Measurements from ENCODE around the gene OBSCN.

The OBSCN gene

GRCh38 chr1:228207851-228208821, at the start of gene OBSCN:
Gene OBSCN, plus strand, starts transcription at chr1:228208044. Its CDS starts 3,740 bp downstream, at chr1:228211784.
- no peak for DNase-seq (ENCODE audit: low spot score)

DNA sequence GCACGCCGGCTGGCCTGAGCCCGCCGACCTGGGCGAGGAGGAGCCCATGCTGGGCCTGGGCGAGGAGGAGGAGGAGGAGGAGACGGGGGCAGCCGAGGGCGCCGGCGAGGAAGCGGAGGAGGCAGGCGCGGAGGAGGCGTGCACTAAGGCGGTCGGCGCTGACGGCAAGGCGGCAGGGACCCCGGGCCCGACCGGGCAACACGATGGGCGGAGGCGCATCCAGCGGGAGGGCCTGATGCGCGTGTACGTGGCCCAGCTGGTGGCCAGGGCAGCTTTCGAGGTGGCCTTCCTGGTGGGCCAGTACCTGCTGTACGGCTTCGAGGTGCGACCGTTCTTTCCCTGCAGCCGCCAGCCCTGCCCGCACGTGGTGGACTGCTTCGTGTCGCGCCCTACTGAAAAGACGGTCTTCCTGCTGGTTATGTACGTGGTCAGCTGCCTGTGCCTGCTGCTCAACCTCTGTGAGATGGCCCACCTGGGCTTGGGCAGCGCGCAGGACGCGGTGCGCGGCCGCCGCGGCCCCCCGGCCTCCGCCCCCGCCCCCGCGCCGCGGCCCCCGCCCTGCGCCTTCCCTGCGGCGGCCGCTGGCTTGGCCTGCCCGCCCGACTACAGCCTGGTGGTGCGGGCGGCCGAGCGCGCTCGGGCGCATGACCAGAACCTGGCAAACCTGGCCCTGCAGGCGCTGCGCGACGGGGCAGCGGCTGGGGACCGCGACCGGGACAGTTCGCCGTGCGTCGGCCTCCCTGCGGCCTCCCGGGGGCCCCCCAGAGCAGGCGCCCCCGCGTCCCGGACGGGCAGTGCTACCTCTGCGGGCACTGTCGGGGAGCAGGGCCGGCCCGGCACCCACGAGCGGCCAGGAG, 49.5 kb upstream of the OBSCN start:
- DNase-seq (ENCODE audit: low spot score), result no peak

DNA sequence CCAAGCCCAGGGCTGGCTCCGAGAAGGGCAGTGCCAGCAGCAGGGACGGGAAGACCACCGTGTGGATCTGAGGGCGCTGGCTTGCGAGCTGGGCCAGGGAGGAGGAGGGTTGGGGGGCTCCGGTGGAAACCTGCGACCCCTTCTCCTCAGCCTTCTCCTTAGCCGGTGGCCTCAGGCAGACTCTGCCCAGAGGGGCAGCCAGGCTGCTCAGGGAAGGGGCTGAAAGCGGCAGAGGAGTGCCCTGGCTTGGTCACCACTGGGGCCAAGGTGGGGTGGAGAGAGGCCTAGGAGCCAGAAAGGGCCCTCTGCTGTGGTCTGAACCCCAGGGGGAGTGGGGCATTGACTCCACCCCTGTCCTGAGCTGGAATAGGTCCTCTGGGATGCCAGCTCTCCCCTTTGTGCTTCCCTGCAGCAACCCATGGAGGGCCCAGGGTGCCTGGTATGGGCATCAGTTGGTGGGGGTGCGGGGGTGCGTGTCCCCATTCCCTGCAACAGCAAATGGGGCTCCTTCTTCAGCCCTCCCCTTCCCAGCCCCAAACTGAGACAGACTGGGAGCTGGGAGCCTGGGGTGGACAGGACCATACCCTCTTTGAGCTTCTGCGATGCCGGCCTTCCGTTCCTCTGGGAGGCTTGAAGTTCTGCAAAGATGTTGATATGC, 48.7 kb upstream of the OBSCN start:
- DNase-seq (ENCODE audit: low spot score), result no peak

GRCh38 chr1:228160201-228160761, 47.6 kb upstream of the OBSCN start:
- no peak for DNase-seq (ENCODE audit: low spot score)

DNA sequence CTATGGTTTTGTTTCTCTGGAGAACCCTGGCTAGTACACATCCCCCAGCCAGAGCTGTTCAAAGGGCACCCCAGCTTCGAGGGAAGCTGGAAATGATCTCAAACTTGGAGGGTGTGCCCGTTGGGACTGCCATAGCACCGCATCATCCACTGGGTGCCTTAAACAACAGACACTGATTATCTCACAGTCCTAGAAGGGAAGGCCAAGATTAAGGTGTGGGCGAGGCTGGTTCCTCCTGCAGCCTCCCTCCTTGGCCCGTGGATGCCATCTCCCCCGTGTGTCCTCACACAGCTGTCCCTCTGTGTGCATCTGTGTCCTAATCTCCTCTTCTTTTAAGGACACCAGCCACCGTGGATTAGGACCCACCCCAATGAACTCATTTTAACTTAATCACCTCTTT, 46.5 kb upstream of the OBSCN start:
- DNase-seq (ENCODE audit: low spot score), result no peak

DNA sequence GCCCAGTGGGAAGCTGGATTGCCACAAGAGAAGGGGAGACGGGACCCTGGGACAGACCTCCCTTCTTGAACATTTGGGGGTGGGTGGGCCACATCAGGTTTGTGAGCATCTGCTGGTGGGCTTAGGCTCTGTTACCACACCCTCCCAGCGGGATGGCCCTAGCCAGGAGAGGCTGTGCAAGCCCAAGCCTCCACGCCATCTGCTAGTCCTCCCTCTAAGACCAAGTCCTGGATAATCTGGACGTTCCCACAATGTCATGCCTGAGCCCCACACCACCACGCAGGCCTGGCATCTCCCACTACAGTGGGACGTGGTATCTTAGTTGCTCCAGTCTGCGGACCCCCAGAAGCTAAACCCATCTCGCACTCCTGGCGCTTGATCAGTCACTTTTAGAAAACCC, 46.0 kb upstream of the OBSCN start:
- DNase-seq (ENCODE audit: low spot score), result no peak

DNA sequence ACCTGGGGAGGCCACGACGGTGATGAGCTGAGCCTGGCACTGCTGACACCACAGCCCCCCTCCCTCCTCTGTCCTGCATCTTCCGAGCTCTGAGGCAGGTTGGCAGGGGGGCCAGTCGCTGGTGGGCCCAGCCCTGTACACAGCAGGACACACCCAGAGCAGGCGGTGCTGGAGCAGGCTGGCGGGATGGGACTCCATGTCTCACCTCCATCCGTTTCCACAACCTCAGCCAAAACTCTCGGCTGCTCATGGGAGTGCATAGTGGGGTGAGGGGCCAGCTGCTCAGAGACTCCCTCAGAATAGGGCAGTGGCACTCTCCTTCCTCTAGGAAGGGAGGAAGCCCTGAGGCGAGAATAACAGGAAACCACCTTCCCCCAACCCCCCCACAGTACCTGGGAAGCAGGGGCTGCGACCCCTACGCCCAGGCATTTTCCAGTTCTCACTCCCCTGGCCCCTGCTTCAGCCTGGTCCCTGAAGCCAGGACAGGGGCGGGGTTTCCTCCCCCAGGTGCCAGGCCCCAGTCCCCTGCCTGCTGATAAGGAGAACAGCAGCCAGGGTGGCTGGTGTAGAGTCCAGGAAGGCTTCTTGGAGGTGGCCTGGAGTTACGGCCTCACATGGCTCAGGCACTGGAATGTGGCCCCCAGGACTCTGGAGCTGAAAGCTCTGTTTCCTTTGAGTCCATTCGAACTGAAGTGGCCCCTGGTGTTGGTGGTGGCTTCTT, 45.4 kb upstream of the OBSCN start:
- no peak for DNase-seq (ENCODE audit: low spot score)

GRCh38 chr1:228163007-228163753, 44.7 kb upstream of the OBSCN start:
- no peak for DNase-seq (ENCODE audit: low spot score)

DNA sequence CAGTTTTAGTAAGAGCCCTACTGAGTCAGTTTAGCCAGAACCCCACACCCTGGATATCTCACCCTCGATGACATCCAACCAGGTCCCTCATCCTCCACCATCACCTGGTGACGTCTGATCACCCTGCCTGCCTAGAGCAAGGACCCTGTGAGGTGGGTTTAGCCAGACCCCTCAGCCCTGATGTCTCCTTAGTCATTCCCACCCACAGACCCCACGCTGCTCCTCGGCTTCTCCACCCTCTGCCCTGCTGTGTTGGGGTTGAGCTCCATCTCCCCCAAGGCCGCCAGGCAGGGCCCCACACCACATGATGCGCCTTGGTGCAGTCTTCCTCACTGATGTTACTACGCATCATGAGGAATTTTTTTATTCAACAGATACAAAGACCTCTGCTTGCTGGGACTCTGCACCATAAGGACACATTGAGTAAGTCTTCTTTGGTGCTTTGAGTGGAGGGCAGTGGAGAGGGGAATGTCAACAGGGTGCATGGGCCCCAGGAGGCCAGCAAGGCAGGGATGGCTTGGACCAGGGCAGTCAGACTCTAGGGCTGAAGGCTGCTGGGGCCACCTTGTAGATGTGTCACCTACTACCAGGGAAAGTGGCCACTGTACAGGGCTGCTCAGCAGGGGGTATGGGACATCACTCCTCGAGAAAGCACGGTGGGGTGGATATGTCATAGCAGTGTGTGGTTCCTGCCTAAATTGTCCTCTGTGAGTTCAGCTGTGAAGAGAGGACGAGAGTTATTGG, 43.9 kb upstream of the OBSCN start:
- DNase-seq (ENCODE audit: low spot score), result no peak

DNA sequence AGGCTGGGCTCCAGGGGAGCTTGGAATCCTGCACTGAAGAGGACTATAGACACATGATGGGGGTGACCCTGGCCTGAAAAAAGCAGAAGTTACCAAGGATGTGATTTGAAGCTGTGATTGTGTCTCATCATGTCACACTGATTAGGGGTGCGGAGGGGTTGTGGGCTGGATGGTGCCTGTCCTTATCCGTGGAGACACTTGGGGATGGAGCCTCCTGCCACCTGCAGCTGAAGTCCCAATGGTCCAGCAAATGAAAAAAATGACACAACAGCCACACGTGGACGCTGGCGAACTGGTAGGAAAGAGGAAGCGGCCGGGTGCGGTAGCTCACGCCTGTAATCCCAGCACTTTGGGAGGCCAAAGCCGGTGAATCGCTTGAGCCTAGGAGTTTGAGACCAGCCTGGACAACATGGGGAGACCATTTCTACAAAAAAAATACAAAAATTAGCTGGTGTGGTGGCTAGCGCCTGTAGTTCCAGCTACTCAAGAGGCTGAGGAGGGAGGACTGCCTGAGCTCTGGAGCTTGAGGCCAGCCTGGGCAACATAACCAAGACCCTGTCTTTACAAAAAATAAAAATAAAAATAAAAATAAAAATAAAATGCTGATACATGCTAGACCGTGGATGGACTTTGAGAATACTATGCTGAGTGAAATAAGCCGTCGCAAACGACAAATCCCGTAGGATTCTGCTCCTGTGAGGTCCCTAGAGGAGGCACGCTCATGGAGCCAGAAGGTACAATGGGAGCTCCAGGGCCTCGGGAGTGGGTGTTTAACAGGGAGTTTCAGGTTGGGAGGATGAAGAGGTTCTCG, 43.1 kb upstream of the OBSCN start:
- no peak for DNase-seq (ENCODE audit: low spot score)

- DNase-seq (ENCODE audit: low spot score), result peak; percentile 98
These were observed 42.3 kb upstream of the OBSCN start, which contains the start of gene IBA57 for GRCh38 chr1:228165372-228166169. Gene IBA57, plus strand, starts transcription at chr1:228165804. Its CDS starts 13 bp downstream, at chr1:228165817.

DNA sequence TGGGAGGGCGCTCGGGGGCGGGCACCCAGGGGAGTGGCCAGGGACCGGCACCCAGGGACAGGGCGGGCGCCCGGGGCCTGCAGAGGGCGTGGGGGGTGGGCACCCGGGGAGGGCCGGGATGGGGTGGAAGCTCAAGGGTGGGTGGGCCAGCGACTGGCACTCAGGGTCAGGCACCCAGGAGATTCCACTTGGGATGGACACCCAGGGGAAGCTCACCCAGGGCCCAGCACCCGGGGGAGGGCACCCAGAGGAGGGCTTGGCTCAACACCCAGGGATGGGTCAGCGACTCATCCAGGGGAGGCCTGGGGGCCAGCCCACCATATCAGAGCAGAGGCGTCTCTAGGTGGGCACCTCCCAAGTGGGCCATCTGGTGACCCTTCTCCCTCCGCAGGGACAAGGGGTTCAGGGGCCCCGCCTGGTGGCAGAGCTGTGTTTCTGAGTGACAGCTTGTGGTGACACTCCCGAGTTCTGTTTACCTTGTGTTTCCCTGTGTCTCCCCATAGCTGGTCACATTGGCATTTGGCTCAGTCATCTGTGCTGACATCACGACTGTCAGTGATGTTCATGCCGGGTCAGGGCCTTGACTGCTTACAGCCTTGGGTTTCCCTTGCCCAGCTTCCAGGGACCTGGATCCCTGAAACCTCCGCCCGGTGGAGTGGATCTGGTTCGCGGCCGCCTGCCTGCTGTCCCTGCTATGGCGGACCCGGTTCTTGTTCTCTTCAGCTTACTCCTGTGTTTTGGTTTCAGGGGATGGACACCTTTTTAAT, 41.5 kb upstream of the OBSCN start:
- DNase-seq (ENCODE audit: low spot score), result peak; percentile 87

DNA sequence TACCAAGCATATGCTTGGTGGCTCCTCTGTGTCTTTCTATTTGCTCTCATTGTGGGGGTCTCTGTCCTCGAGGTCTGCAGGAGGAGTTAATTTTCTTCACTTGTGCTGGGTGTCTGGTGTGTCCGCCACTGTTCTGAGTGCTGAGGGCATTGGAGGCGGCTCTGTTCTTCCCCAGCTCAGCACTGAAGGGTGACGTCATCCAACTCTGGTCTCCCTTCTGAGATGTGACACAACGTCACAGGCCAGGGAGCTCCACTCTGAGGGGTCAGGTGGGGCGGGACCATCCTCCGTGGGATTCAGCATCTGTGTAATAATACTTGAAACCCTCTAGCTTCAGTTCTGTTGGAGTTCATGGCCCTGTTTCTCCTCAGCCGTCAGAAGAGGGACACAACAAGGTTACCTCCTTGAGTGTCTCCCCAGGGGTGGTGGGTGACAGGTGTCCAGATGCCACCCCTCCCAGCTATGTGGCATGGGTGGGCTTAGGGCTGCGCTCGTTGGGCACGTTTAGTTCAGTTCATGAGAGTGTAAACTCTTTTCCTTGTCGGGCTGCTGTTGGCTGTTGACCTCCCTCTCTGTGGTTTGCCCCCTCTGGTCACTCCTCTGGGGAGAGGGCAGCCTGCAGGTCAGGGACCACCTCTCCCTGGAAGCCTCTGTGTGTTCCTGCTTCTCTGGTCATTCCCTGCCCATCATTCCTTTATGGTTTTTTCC, 39.1 kb upstream of the OBSCN start:
- no peak for DNase-seq (ENCODE audit: low spot score)

DNA sequence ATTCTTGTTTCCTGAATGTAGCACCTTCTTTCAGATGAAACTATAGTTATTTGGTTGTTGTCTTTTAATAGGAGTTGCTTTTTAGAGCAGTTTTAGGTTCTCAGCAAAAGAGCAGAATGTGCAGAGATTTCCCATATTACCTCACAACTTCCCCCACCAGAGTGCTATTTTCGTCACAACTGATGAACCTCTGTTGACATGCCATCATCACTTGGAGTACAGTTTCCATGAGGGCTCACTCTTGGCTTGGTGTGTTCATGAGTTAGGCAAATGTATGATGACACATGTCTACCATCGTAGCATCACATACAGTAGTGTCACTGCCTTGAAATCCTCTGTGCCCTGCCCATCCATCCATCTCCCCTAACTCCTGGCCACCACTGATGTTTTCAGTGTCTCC, 38.5 kb upstream of the OBSCN start:
- no peak for DNase-seq (ENCODE audit: low spot score)

DNA sequence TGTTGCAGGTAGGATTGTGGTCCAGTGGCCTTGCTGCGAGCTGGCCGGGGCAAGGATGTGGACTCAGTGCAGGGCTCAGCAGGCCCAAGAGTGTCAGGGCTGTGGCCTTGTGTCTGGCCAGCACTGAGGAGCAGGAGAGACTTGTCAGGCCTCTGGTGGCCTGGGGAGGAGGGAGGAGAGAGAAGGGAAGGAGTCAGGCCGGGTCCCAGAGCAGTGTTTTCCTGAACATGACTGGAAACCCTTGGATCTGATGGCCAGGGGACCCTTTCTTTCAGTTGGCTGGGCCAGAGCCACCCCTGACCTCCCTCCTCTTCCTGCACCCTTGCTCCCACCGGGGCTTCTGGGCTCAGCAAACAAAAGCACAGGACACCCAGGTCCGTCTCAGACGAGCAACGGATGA, 37.2 kb upstream of the OBSCN start:
- no peak for DNase-seq (ENCODE audit: low spot score)

DNA sequence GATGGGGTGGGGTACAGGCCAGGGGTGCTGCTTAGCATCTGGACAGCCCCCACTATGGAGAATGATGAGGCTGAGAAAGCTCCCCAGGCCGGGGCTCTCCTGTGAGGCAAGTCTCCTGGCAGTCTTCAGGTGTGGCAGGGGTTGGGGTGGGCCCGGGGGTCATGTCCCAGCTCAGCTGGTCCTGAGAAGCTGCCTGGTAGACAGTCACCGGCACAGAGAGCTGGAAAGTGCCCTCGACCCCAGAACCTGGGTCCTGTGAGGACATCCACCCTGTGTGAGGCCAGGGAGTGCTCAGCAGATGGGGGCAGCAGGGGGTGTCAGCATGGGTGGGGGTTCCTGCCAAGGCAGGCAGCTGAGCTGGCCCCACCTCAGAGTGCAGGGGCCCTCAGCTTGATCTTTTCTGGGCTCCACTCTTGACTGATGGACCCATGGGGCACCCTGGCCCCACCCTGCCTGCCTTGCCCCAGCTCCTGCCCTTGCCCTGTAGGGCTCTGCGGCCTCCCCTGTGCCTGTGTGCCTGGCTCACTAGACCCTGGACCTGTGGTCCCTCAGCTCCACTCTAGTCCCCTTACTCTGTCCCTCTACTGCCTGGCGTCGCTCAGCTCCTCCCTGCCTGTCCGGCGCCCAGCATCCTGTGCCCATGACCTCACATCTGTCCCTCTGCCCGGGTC, 36.5 kb upstream of the OBSCN start:
- no peak for DNase-seq (ENCODE audit: low spot score)

All from RKO (cell line).